Osteoblast (primary cell): ENCODE data around the gene MEF2C. TPM values are rescaled to one million over a fixed set of nuclear protein-coding genes. Genes with fewer than 3 reads are reported as not detected.

Source experiments
- DNase-seq: peaks from one replicate; pipeline ENCODE4 v3.0.0; 2011; ENCODE audit warnings: low spot score, mixed read lengths; ENCODE audit not compliant: insufficient read length; ENCODE audit errors: missing footprints
- H2AFZ ChIP-seq: 2 replicates; pipeline ENCODE4 v1.6.0; 2011; ENCODE audit warnings: mild to moderate bottlenecking, low read length
- H3K27ac ChIP-seq: 2 replicates; pipeline ENCODE4 v1.5.1; 2011; ENCODE audit warnings: mild to moderate bottlenecking, low read depth, low read length, moderate library complexity
- H3K27me3 ChIP-seq: 2 replicates; pipeline ENCODE4 v1.6.0; 2012; ENCODE audit warnings: mild to moderate bottlenecking, control low read depth, inconsistent platforms, low read length, moderate library complexity; ENCODE audit not compliant: insufficient read depth
- H3K36me3 ChIP-seq: 2 replicates; pipeline ENCODE4 v1.5.1; 2011; ENCODE audit warnings: mild to moderate bottlenecking, low read length, control low read depth, moderate library complexity; ENCODE audit not compliant: insufficient read depth
- H3K4me1 ChIP-seq: 2 replicates; pipeline ENCODE4 v1.5.1; 2011; ENCODE audit warnings: mild to moderate bottlenecking, low read length, control low read depth, moderate library complexity; ENCODE audit not compliant: insufficient read depth
- H3K4me2 ChIP-seq: 2 replicates; pipeline ENCODE4 v1.6.0; 2011; ENCODE audit warnings: mild to moderate bottlenecking, low read length; ENCODE audit not compliant: insufficient read depth
- H3K4me3 ChIP-seq: fragments of 200-600 bp; sonication (generic); 3 replicates; pipeline ENCODE4 v1.5.1; 2012; ENCODE audit warnings: mild to moderate bottlenecking, low read length, inconsistent platforms; ENCODE audit not compliant: insufficient read depth
- H3K79me2 ChIP-seq: 2 replicates; pipeline ENCODE4 v1.6.0; 2012; ENCODE audit warnings: mild to moderate bottlenecking, low read length, control low read depth, inconsistent platforms; ENCODE audit not compliant: insufficient read depth
- H3K9me3 ChIP-seq: 2 replicates; pipeline ENCODE4 v1.5.1; 2011; ENCODE audit warnings: low read depth, low read length, control low read depth
- H4K20me1 ChIP-seq: 2 replicates; pipeline ENCODE4 v1.6.0; 2012; ENCODE audit warnings: mild to moderate bottlenecking, low read length, control low read depth; ENCODE audit not compliant: insufficient read depth
- CTCF ChIP-seq: IDR thresholded peaks from 2 replicates; pipeline ENCODE4 v1.5.1; 2011; ENCODE audit warnings: mild to moderate bottlenecking, low read depth, low read length, moderate library complexity; ENCODE audit errors: extremely low read depth
- total RNA-seq: library from RNA; depleted of rRNA; stranded (reverse); fragments of >200 nt; gene quantifications from 2 replicates; pipeline ENCODE4 v1.2.3, GENCODE V29; 2012

MEF2C gene
- total RNA-seq, 1 donor, result 13.4 TPM

DNA sequence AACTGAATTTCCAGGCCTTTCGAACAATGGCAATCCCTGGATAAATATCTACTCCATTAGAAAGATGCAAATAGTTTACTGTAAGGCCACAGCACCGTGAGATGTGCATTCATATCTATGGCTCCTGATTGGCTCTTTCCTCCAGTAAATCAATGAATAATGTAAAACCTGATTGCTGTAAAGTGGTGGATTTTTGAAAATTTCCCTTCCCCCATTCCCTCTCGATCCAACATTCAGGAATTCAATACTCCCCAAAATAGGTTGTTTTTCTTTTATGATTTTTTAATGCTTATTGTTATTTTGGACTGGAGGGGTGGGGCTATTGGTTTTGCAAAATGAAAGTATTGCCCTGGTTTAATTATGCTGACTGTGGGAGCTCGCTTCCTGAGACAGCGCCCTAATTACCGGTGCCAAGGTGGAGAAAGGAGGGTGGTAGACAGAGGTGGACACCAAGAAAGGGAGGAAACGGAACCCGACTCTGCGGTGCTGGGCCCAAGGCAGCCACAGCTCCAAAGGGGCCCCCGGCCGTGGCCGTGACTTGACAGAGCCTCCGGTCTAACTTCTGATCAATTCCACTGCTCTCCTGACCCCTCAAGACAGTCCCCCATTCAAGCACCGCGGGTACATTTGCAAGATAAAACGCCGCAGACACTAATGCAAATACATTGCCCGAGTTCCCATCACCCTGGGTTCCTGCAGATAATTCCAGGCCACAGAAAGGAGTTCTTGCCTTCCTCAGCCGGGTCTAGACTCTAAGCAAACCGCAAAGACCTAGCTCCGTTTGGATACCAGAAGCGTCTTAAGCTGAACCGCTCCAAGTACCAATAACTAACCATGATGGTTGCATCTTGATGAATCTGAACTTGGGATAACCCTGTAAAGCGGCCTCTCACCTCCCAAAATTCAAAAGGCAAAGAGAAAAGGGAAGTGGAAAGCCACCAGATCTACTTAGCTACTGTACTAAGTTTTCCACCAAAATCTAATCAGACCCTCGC, 211.2 kb downstream of the MEF2C start:
- no peak for TF ChIP-seq CTCF
- no peak for DNase-seq
- peaks cover 98% of the 10 kb centered on the region for H3K27me3 ChIP-seq
- H3K27ac ChIP-seq, result no peak overlapping the region
- no peaks in the 10 kb centered on the region for H3K36me3 ChIP-seq
- H3K4me1 ChIP-seq, result no peaks in the 10 kb centered on the region
- no peaks in the 10 kb centered on the region for H4K20me1 ChIP-seq
- H2AFZ ChIP-seq, result no peak overlapping the region
- no peaks in the 10 kb centered on the region for H3K79me2 ChIP-seq
- H3K4me3 ChIP-seq, result no peak overlapping the region
- no peaks in the 10 kb centered on the region for H3K9me3 ChIP-seq
- no peak overlapping the region for H3K4me2 ChIP-seq

GRCh38 chr5:88671106-88671504, 211.9 kb downstream of the MEF2C start:
- H3K36me3 ChIP-seq, result no peaks in the 10 kb centered on the region
- H3K9me3 ChIP-seq, result no peaks in the 10 kb centered on the region
- H3K4me1 ChIP-seq, result no peaks in the 10 kb centered on the region
- no peak overlapping the region for H3K4me2 ChIP-seq
- no peak overlapping the region for H3K27ac ChIP-seq
- TF ChIP-seq CTCF, result no peak
- no peak overlapping the region for H3K4me3 ChIP-seq
- no peak for DNase-seq
- H2AFZ ChIP-seq, result no peak overlapping the region
- peaks cover 98% of the 10 kb centered on the region for H3K27me3 ChIP-seq
- H4K20me1 ChIP-seq, result no peaks in the 10 kb centered on the region
- no peaks in the 10 kb centered on the region for H3K79me2 ChIP-seq

- Histone ChIP-seq H3K27ac (no peak overlapping the region), H2AFZ (no peak overlapping the region), H3K4me3 (no peak overlapping the region), H3K36me3 (no peaks in the 10 kb centered on the region), H3K79me2 (no peaks in the 10 kb centered on the region), H3K27me3 (peaks cover 98% of the 10 kb centered on the region), H3K9me3 (no peaks in the 10 kb centered on the region), H4K20me1 (no peaks in the 10 kb centered on the region), H3K4me1 (no peaks in the 10 kb centered on the region), H3K4me2 (no peak overlapping the region)
- DNase-seq, result no peak
- no peak for TF ChIP-seq CTCF
Measured at GRCh38 chr5:88670461-88670860, 212.5 kb downstream of the MEF2C start.

GRCh38 chr5:88669371-88670050, 213.5 kb downstream of the MEF2C start:
- DNase-seq, result no peak
- H3K27me3 ChIP-seq, result peaks cover 98% of the 10 kb centered on the region
- no peaks in the 10 kb centered on the region for H3K79me2 ChIP-seq

More at GRCh38 chr5:88669371-88670050, 213.5 kb downstream of the MEF2C start:
- no peaks in the 10 kb centered on the region for H3K9me3 ChIP-seq
- no peak for TF ChIP-seq CTCF
- no peak overlapping the region for H3K4me3 ChIP-seq
- no peaks in the 10 kb centered on the region for H4K20me1 ChIP-seq
- no peak overlapping the region for H2AFZ ChIP-seq
- H3K36me3 ChIP-seq, result no peaks in the 10 kb centered on the region
- no peak overlapping the region for H3K27ac ChIP-seq
- no peak overlapping the region for H3K4me2 ChIP-seq
- H3K4me1 ChIP-seq, result no peaks in the 10 kb centered on the region
